ENCODE data around the gene SMPD3.

- TF ChIP-seq POLR2A (IDR thresholded peaks at IDR 0.05) (no peak), CTCF (IDR thresholded peaks at IDR 0.05) (no peak)
These were observed 129.0 kb downstream of the SMPD3 start for GRCh38 chr16:68319185-68319908.
